A549 (cell line): ENCODE data around the gene FOXQ1. TPM values are rescaled to one million over a fixed set of nuclear protein-coding genes. Genes with fewer than 3 reads are reported as not detected.

ENCODE experiments used
- ATAC-seq, 2 experiments: fragments of 200-7000 bp in 1 of 2; fragments of >200 bp in 1 of 2; cut with Nextera tagmentation in 1 of 2; cut with Tn5 transposase in 1 of 2; 3 replicates each; pipeline versions ENCODE4 v1.8.0 to v1.9.1; 2018 to 2020; ENCODE audit warnings: mild to moderate bottlenecking in 1 of 2, moderate library complexity in 1 of 2
- CTCF ChIA-PET: fragments of 300-600 bp; sonication (Branson Sonifier 250); formaldehyde crosslinking; extraction: SDS; loops from one replicate; lab custom pipeline; 2021; ENCODE audit warnings: antibody characterized with exemption, inconsistent platforms; lab: Yijun Ruan, JAX
- POLR2A ChIA-PET: fragments of 350-600 bp; formaldehyde crosslinking; extraction: SDS; loops from one replicate; lab custom pipeline; 2021; ENCODE audit warnings: antibody characterized with exemption, inconsistent platforms; lab: Yijun Ruan, JAX
- DNase-seq, 2 experiments: peaks; one replicate each; pipeline versions ENCODE4 v3.0.0 to v3.0.0-alpha.2; 2011 to 2016; ENCODE audit warnings: low read depth in 1 of 2, low spot score in 1 of 2
- FAIRE-seq: peaks from 2 replicates; lab custom pipeline; 2011; peaks lifted over from hg19 to GRCh38; lab: Jason Lieb, UNC
- H3K27ac ChIP-seq, 2 experiments: fragments of >200 bp; sonication (Bioruptor Twin); formaldehyde crosslinking; 3 replicates each; pipeline ENCODE4 v1.5.1; 2016 to 2017
- H3K4me1 ChIP-seq: fragments of >200 bp; sonication (Bioruptor Twin); formaldehyde crosslinking; 3 replicates; pipeline ENCODE4 v1.6.1; 2016
- H3K4me2 ChIP-seq: fragments of >200 bp; sonication (Bioruptor Twin); formaldehyde crosslinking; 3 replicates; pipeline ENCODE4 v1.6.1; 2016
- H3K4me3 ChIP-seq: fragments of >200 bp; sonication (Bioruptor Twin); formaldehyde crosslinking; 3 replicates; pipeline ENCODE4 v1.5.1; 2016
- H3K9me3 ChIP-seq: fragments of >200 bp; sonication (Bioruptor Twin); formaldehyde crosslinking; 3 replicates; pipeline ENCODE4 v1.6.1; 2016
- CBX2 ChIP-seq: fragments of 200-600 bp; sonication (generic); IDR thresholded peaks from 2 replicates; pipeline ENCODE4 v1.6.1; 2016; ENCODE audit warnings: low read depth, mild to moderate bottlenecking, borderline replicate concordance
- CBX8 ChIP-seq: fragments of 200-600 bp; sonication (generic); IDR thresholded peaks from 2 replicates; pipeline ENCODE4 v1.6.1; 2016
- FOXS1 ChIP-seq: fragments of 250-450 bp; sonication (Bioruptor Pico); IDR thresholded peaks from 2 replicates; pipeline ENCODE4 v1.5.0; 2020; ENCODE audit warnings: mild to moderate bottlenecking, moderate library complexity
- HEYL ChIP-seq: fragments of 250-450 bp; sonication (Bioruptor Pico); IDR thresholded peaks from 2 replicates; pipeline ENCODE4 v1.8.0; 2021; ENCODE audit warnings: mild to moderate bottlenecking, moderate library complexity
- HMGXB4 ChIP-seq: fragments of 250-450 bp; sonication (Bioruptor Pico); IDR thresholded peaks from 2 replicates; pipeline ENCODE4 v1.5.0; 2021; ENCODE audit warnings: mild to moderate bottlenecking, moderate library complexity, borderline replicate concordance
- HOXB13 ChIP-seq: fragments of 250-450 bp; sonication (Bioruptor Pico); IDR thresholded peaks from 2 replicates; pipeline ENCODE4 v1.5.0; 2020; ENCODE audit warnings: low read depth, mild to moderate bottlenecking, moderate library complexity
- JUNB ChIP-seq: fragments of >200 bp; sonication (Bioruptor Twin); formaldehyde crosslinking; IDR thresholded peaks from 2 replicates; pipeline ENCODE4 v1.6.1; 2016
- KDM5A ChIP-seq: fragments of 200-600 bp; sonication (generic); IDR thresholded peaks from 2 replicates; pipeline ENCODE4 v1.6.1; 2016; ENCODE audit warnings: antibody characterized with exemption, mild to moderate bottlenecking
- MAFK ChIP-seq: fragments of 450-650 bp; IDR thresholded peaks from 2 replicates; pipeline ENCODE4 v1.6.1; 2014; ENCODE audit not compliant: partially characterized antibody
- MYC ChIP-seq: IDR thresholded peaks from 2 replicates; pipeline ENCODE4 v1.6.1; 2012; ENCODE audit warnings: mild to moderate bottlenecking, inconsistent platforms, low read length, improper control_type of control experiment, borderline replicate concordance
- NFE2L2 ChIP-seq: fragments of 150-350 bp; conservative IDR thresholded peaks from 2 replicates; pipeline ENCODE4 v1.6.1; 2014; ENCODE audit warnings: low read length
- NPAS2 ChIP-seq: fragments of 250-450 bp; sonication (Bioruptor Pico); IDR thresholded peaks from 2 replicates; pipeline ENCODE4 v1.8.0; 2022; ENCODE audit warnings: mild to moderate bottlenecking, moderate library complexity, borderline replicate concordance
- PBX3 ChIP-seq: IDR thresholded peaks from 2 replicates; pipeline ENCODE4 v1.6.1; 2012
- RAD21 ChIP-seq, 2 experiments: fragments of >200 bp in 1 of 2; sonication (Bioruptor Twin) in 1 of 2; formaldehyde crosslinking in 1 of 2; IDR thresholded peaks in 1 of 2; conservative IDR thresholded peaks in 1 of 2; 2 replicates in 1 of 2; 3 replicates in 1 of 2; pipeline ENCODE4 v1.6.1; 2012 to 2018; ENCODE audit warnings: inconsistent platforms in 1 of 2
- RCOR1 ChIP-seq: fragments of 150-350 bp; IDR thresholded peaks from 2 replicates; pipeline ENCODE4 v1.6.1; 2014; ENCODE audit warnings: antibody characterized with exemption, low read length, low read depth
- RFX5 ChIP-seq: fragments of 450-650 bp; IDR thresholded peaks from 2 replicates; pipeline ENCODE4 v1.7.1; 2014; ENCODE audit warnings: antibody characterized with exemption, mild to moderate bottlenecking, moderate library complexity
- RNF2 ChIP-seq: fragments of 200-600 bp; sonication (generic); IDR thresholded peaks from 2 replicates; pipeline ENCODE4 v1.6.1; 2016; ENCODE audit warnings: low read depth, mild to moderate bottlenecking, antibody characterized with exemption, moderate library complexity, borderline replicate concordance
- SMC3 ChIP-seq: fragments of >200 bp; sonication (Bioruptor Twin); formaldehyde crosslinking; IDR thresholded peaks from 3 replicates; pipeline ENCODE4 v1.6.1; 2018; ENCODE audit warnings: inconsistent platforms
- SREBF2 ChIP-seq: fragments of 450-650 bp; IDR thresholded peaks from 2 replicates; pipeline ENCODE4 v1.6.1; 2014; ENCODE audit warnings: mild to moderate bottlenecking, moderate library complexity
- ZC3H11A ChIP-seq: fragments of 450-650 bp; IDR thresholded peaks from 2 replicates; pipeline ENCODE4 v1.6.1; 2014; ENCODE audit warnings: antibody characterized with exemption, mild to moderate bottlenecking
- WGBS: methylation state at CpG from one replicate; pipeline ENCODE4 v1.1.6; 2017; ENCODE audit errors: missing lambda C conversion rate; 5-methylcytosine and 5-hydroxymethylcytosine counted together
- polyA plus RNA-seq, 4 experiments: library from polyadenylated mRNA; depleted of rRNA in 3 of 4; stranded (reverse); fragments of >200 nt; fragmentation: RNase III in 1 of 4; extraction: RNeasy Plus Mini Kit Qiagen cat#74134 plus additional on column Dnase treatment in 1 of 4; gene quantifications; 2 replicates in 3 of 4; 3 replicates in 1 of 4; pipeline ENCODE4 v1.2.3, GENCODE V29; 2011 to 2017
- TF ChIP-seq, protein P1 (sequence below): IDR thresholded peaks from 2 replicates; pipeline ENCODE4 v1.6.1; 2012; ENCODE audit warnings: low read depth, borderline replicate concordance

FOXQ1 gene
- polyA plus RNA-seq, 2 of the 4 experiments (the other 2 are of a cell fraction) = 3.5 to 3.6 TPM

- DNase-seq (no peak), FAIRE-seq (no peak), ATAC-seq (peak in 1 of 2 experiments; percentile 37; a peak in 3 of 6 replicates)
- Histone ChIP-seq H3K27ac (peak overlapping the region; percentile 74 to 94), H3K9me3 (no peaks in the 10 kb centered on the region), H3K4me3 (peak overlapping the region; percentile 41), H3K4me2 (peak overlapping the region; percentile 68), H3K4me1 (peaks cover 15% of the 10 kb centered on the region)
- POLR2A ChIA-PET = interaction anchor here (0.5 to 1.4 kb wide), 5 partner anchors 9 to 863 kb away, joined by 3 to 8 read pairs (median 4); no protein-coding TSS in a partner anchor
- TF ChIP-seq MAFK (no peak), RAD21 (conservative IDR thresholded peaks at IDR 0.05 in 1 of 2, IDR thresholded peaks at IDR 0.05 in 1 of 2) (0 out of 5 replicates have a peak, but pooled peaks of 1 of the 2 experiments have one; percentile 13), MYC (no peak), PBX3 (no peak), HMGXB4 (CRISPR knock-in tag) (no peak), CBX8 (no peak), FOXS1 (CRISPR knock-in tag) (no peak), ZC3H11A (no peak), RCOR1 (no peak), HOXB13 (no peak), SMC3 (0 out of 3 replicates have a peak, but pooled peaks have one; percentile 10)
- no CpG with 5 or more reads among the region's 35 CpGs for WGBS
- CTCF ChIA-PET = interaction anchor here (0.5 to 1.7 kb wide), 8 partner anchors 9 to 610 kb away, joined by 3 to 6 read pairs (median 4); no protein-coding TSS in a partner anchor
Observed at GRCh38 chr6:1316489-1316971, 4.6 kb downstream of the FOXQ1 start.

- Histone ChIP-seq H3K27ac (peak overlapping the region in 1 of 2 experiments; percentile 68; a peak in 4 of 6 replicates), H3K4me3 (no peak overlapping the region), H3K4me2 (no peak overlapping the region), H3K4me1 (peaks cover 23% of the 10 kb centered on the region), H3K9me3 (no peaks in the 10 kb centered on the region)
- 97% methylated on average over 6 of the region's 43 CpGs for WGBS
- ChIA-PET POLR2A (interaction anchor here (0.5 kb wide), 1 partner anchor 64 kb away, joined by 3 read pairs; no protein-coding TSS in a partner anchor), CTCF (interaction anchor here (1.0 to 1.7 kb wide), 2 partner anchors 18 to 64 kb away, joined by 3 to 8 read pairs; no protein-coding TSS in a partner anchor)
- DNase-seq (no peak), FAIRE-seq (no peak), ATAC-seq (no peak)
- TF ChIP-seq CBX2 (no peak), SREBF2 (no peak), RFX5 (no peak), KDM5A (no peak), RNF2 (no peak), JUNB (no peak), NFE2L2 (no peak), CBX8 (no peak), HEYL (no peak), NPAS2 (no peak), HOXB13 (no peak)
- TF ChIP-seq, protein P1, sequence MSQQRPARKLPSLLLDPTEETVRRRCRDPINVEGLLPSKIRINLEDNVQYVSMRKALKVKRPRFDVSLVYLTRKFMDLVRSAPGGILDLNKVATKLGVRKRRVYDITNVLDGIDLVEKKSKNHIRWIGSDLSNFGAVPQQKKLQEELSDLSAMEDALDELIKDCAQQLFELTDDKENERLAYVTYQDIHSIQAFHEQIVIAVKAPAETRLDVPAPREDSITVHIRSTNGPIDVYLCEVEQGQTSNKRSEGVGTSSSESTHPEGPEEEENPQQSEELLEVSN = no peak
Observed at GRCh38 chr6:1317302-1317815, 5.5 kb downstream of the FOXQ1 start.
